Activated CD8-positive, alpha-beta memory T cell treated with anti-CD3 and anti-CD28 coated beads for 48 hours (primary cell): ENCODE measurements around the gene SSTR1.

Experiments
- DNase-seq, 3 experiments: peaks; one replicate each; pipeline ENCODE4 v3.0.0-alpha.2; 2020; ENCODE audit warnings: low read depth in 2 of 3, low spot score in 2 of 3

The SSTR1 gene

DNA sequence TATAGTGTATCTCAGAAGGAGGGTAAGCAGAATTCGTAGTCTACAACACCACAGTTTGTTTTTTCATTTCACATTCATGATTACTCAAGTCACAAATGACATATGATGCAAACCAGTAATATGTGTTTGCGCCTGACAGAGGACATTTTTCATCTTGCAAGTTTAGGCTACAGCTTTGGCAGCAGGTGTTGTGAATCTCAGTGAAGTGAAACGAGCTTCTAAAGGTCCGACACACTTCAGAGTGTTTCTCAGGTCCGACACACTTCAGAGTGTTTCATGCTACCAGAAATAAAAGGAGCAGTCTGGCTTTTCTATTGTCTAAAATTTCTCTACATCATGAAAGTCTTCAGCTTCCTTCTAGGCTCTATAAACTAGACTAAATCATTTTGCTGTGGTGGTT, 25.5 kb downstream of the SSTR1 start:
- no peak for DNase-seq

DNA sequence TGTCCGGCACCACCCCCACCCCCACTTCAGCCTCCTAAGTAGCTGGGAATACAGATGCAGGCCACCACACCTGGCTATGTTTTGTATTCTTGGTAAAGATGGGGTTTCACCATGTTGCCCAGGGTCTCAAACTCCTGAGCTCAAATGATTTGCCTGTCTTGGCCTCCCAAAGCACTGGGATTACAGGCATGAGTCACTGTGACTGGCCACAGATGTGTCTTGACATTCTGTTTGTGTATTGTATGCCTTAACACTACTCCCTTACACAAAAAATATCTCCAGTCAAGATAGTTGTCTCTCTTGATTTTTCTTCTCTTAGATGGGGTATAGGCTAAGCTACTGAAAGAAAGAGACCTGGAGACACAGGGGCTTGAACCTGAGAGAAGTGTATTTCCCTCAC, 30.6 kb downstream of the SSTR1 start:
- DNase-seq: no peak

DNA sequence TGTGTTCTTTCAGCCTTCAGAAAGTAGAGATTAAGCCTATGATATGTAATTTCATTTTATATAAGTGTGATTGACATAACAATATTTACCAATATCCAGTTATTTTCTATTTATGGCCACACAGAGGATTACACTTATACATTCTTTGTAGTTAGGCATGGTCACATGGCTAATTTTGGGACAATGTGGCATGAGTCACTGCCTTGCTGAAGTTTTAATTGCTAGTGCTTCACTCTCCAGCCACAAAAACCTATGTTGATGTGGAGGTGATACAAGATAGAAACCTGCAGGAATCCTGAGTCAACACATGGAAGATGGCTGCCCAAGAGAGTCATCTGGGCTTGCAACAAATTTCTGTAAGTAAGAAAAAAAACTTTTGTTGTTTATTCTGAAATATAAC, 31.2 kb downstream of the SSTR1 start:
- no peak for DNase-seq

DNA sequence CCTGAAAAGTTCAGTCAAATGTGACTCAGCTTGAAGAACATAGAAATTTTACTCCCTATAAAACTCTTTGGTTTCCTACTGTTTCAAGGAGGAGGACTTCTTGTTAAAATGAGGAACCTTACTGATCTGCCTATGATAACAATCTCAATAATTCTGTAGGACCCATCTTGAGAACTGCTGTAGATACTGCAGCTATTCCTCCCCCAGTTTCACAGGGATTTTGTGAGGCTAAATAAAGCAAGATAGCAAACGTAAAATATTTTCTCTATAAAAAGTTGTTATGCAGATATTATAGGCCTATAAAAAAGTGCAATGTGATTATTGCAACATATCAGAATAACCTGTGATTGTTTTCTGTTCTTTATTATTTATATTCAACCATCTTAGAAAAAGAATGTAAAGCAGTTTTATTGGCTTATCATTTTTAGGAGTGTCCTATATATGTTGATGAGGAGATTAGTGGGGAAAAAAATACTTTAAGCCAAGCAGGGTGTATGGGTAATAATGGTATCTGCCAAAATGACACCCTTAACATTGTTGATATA, 36.1 kb downstream of the SSTR1 start:
- DNase-seq: no peak

DNA sequence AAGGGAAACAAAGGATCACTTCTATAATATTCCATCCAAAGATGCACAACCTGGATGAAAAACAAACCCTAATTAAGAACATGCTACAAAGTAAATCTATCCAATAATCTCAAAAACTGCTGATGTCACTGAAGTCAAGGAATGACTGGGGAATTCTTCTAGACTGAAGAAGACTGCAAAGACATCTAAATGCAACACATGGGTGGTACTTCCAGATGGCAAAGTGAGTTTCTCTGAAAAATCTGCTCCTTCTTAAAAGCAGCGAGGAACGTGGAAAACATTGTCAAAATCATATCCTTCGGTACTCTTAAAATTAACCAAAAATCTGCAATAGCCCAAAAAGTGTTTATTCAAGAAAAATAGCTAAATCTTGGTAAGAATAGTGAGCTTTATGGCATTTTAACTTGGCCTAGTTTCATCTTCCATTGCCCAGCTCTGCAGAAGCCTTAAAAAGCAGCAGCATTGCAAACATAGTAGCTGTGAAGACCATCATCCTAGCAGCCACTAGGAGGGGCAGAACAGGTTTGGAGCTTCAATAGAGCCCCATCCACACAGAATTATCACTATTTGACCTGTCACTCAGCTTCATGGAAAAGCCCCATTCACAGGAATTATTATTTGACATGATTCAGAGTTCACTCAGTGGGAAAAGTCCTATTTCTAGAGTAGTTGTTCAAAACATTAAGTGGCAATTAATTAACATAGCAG, 40.8 kb downstream of the SSTR1 start:
- no peak for DNase-seq

DNA sequence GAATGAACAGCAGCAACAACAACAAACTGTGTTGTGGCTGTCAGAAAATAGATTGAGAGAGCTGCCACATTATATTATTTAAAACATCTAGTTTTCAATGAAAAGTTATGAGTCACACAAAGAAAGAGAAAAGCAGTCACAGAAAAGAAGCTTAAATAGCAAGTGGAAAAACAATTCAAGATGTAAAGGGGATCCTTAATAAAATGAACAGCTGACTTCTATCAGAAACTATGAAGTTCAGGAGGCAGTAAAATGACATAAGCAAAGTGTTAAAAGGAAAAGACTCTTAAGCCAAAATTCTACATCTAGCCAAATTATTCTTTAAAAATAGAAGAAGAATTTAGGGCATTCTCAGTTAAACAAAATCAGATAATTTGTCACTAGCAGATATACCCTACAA, 42.6 kb downstream of the SSTR1 start:
- no peak for DNase-seq

DNA sequence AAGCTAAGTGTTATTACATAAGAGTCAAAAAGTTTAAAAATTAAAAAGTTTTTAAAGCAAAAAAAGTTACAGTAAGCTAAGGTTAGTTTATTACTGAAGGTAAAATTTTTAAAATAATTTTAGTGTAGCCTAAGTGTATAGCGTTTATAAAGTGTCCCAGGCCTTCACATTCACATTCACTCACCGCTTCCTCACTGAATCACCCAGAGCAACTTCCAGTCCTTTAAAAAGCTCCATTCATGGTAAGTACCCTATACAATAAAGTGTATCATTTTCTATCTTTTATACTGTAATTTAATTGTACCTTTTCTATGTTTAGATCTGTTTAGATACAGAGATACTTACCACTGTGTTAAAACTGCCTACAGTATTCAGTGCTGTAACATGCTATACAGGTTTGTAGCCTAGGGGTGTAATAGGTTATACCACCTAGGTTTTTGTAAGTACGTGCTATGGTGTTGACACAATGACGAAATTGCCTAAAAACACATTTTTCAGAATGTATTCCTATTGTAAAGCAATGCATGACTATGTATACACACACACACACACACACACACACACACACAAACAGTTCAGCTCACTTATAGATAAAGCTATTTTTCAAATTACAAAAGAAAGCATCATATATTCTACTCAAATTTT, 44.5 kb downstream of the SSTR1 start:
- DNase-seq: no peak

DNA sequence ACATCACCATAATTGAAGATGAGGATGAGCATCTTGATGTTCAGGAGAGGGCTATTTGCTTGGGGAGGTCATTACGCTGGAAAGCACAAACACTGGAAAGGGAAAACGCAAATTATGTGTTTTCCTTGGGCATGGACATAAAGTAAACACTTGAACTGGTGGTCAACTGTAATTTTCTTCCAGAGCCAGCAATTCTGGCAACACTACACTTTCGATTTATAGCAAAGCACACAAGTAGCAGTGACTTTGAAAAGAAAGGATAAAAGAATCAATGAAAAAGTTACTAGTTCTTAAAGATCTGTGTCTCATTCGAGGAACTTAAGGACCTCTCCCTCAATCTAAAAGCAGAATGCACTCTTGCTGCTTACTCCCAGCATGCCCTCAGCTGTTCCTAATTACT, 46.0 kb downstream of the SSTR1 start:
- DNase-seq: no peak

DNA sequence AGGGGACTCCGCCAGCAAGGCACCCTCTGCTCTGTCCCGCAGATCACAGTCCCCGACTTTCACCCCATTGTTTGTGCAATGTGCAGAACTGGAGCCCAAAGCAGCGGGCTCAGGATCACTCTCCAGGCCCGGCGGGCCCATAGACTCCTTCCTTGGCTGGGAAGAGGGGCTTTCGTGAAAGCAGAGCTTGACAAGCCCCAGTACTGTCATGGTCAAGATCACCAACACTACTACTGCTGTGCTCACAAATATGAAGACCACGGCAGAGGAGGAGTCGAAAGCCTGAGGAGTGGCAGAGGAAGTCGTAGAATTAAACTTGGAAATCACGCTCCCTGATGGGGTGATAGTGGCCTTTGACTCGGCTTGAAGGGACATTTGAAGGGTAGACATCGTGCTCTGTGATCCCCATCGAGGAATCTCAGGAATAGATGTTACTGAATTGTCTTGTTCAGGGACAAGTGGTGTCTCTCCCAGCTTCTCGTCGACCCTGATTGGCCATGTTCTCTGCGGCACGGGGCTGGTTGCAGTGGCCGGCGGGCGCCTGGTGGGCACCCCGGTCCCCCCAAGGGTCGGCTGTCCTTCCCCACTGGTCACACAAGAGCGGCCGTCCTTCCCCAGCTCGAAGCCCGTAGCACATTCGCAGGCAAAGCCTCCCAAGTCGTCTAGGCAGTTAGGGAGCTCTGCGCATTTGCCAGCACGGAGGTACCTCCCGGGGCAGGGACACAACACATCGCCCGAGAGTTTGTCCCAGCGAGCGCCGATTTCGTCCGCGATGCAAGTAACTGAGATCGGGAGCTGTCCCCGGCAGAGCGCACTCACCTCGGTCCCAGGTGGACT, 47.1 kb downstream of the SSTR1 start:
- DNase-seq: no peak

DNA sequence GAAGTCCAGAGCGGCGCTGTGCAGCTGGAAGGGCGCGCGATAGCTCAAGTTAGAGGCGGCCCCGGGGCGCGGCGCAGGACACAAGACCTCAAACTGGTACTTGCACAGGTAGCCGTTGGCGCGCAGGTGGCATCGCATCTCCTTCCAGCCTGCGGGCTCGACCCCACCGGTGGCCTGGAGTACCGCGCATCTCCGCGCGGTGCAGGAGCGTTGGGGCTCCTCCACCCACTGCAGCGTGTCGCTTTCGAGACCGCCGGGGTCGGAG, 47.6 kb downstream of the SSTR1 start:
- no peak for DNase-seq

DNA sequence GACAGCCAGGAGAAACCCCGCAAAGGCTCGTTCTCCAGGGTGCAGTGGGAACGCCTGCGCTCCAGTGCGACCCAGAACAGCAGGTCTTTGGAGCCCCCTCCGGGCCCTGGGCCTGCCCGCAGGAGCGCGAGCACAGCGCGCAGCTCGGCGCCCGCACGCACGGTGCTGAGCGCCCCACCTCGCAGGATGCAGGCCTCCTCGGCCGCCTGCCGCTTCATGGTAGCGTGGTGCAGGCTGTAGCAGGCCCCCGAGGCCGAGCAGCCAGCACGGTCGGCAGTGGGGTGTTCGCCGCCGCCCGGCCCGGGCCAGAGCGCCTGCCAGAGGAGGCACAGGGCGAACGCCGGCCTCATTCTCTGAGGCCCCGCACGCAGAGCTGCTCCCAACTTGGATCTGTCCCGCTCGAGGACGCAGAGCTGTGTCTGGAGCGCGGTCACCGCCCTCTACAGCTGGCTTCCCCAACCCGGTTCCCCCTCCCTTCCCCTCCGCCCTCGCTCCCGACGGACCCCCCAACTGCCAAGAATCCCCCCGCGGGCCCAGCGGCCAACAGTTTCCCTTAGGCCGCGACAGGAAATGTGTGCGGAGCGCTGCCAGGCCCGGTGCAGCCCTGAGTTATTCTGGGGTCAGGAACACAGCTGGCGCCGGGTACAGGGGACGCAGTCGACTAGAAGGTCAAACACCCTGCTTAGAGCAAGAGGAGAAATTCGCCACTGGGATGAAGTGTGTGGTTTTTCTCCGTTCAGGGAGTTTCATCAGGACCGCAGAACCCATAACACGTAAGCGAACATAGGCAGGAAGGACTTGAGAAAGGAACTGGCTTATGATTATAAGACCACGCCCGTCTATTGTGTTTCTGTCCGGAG, 48.2 kb downstream of the SSTR1 start, which contains the start of gene CLEC14A:
CLEC14A (minus strand) TSS at position 421 of the 860 bp plus-strand sequence; CDS start at position 350, 71 bp downstream.
- no peak for DNase-seq

DNA sequence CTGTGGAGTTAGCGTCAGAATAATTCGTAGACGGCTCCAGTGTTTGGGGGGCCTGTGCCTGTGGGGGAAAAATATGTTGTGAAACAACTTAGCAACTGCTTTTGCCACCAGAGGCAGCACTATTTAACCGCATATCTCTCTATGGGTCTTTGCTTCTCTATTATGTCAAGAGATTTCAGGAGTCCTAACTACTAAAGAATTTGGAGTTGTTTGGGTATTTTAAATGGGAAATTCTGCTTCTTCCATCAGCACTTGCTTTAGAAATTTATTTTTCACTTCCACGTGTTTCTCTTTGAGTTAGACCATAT, 48.8 kb downstream of the SSTR1 start:
- no peak for DNase-seq

DNA sequence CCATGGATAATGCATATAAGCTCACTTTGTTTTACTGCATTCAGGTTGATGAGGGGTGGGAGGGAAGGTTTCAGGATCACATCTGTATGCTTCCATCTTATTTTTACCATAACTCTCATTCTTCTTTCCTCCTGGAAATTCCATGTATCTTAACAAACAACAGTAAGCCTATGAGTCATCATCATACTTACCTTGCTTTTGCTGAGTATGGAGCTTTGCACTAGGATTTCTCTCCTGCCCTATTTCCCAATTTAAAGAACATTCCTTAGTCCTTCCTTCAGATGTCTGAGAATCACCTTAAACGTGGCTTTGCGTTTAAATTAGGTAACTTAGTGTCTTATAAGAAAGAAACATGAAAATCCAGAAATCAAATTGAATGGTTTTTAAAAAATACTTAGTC, 49.8 kb downstream of the SSTR1 start:
- DNase-seq: no peak

DNA sequence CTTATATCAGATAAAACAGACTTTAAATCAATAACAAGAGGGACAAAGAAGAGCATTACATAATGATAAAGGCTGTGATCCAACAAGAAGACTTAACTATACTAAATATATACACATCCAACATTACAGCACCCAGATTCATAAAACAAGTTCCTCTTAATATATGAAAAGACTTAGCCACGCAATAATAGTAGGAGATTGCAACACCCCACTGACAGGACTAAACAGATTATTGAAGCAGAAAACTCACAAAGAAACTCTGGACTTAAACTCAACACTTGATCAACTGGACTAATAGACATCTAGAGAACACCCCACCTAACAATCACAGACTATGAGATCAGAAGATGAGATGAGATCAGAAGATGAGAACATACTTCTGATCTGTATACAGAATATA, 53.9 kb downstream of the SSTR1 start:
- DNase-seq: no peak
